Stimulated activated CD4-positive, alpha-beta T cell treated with anti-CD3 and anti-CD28 coated beads, Interleukin-4, amount 100 ng/mL, for 1 hour (primary cell): ENCODE data around the gene UFSP2.

Experiments used
- DNase-seq: peaks from one replicate; pipeline ENCODE4 v3.0.0-alpha.2; 2020

The UFSP2 gene

DNA sequence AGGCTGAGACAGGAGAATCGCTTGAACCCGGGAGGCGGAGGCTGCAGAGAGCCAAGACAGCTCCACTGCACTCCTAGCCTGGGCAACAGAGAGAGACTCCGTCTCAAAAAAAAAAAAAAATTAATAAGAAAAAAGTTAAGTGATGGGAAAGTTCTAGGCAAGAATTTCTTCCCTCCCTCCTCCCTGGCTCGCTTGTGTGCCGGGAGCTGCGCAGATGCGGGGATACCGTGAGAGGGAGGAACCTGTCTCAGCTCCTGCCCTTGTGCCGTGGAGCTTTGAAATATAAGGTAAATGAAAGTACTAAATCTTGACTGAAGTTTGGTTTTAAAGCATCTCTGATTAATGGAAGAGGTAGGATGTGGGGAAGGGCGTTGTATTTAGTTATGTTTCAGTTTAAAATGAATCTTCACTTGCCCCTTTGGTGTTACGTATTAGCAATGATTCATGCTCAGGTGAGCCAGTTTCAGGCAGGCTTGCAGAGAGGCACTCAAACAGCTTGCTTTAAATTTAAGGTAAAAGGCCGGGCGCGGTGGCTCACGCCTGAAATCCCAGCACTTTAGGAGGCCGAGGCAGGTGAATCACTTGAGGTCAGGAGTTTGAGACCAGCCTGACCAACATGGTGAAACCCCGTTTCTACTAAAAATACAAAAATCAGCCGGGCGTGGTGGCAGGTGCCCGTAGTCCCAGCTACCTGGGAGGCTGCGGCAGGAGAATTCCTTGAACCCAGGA lies 1.4 kb upstream of the UFSP2 start:
- no peak for DNase-seq

DNA sequence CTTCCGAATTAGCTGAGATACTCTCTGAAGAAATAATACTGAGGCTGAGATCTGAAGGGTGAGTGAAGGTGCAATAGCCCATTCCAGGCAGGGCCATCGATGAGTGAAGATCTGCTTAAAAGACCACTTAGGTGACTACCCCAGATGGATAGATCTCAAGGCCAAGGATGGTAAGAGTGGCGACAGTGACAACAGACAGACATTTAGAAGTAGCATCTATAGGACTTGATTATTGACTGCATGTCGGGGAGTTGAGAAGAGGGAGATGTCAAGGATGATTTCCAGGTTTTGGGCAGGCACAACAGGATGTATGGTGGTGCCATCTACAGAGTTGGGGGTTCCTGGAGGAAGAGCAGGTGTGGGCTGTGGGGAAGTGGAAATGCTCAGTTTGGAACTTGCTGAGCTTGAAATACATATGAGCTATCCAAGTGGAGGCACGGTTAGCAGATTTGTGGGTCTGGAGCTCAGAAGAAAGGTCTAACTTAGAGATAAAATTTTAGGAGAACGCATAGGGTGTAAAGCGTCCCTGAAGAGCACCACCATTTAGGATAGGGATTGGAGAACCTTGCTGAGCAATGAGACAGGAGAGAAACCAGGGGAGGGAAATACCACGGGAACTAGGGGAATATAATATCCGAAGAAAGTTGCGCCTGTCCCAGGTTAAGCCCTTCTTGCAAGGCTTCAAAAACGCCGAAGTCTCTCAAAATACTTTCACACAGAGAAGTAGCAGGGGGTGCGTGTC lies 688 bp downstream of the UFSP2 start:
- DNase-seq = no peak

DNA sequence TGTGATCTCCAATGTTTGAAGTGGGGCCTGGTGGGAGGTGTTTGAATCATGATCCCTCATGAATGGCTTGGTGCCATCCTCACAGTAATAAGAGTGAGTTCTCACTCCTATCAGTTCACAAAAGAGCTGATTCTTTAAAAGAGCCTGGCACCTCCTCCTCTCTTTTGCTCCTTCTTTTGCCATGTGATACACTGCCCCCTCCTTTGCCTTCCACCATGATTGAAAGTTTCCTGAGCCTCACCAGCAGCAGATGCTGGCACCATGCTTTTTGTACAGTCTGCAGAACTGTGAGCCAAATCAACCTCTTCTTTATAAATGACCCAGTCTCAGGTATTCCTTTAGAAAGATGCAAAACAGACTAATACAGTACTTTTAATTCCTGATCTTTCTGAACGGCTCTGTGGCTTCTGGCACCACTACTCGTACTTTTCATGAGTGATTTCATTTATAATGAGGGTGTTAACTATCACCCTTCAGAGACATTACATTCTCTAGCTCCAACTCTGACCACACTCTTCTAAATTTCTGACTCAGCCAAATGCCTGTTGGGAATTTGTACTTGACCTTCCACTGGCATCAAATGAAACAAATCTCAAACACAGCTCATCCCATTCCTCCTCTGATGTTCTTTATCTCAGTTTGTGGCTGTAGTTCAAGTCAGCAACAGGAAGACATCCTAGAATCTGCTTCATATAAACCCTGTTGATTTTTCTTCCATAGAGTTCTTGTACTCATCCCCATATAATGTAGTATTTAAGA lies 4.2 kb downstream of the UFSP2 start:
- DNase-seq = no peak

DNA sequence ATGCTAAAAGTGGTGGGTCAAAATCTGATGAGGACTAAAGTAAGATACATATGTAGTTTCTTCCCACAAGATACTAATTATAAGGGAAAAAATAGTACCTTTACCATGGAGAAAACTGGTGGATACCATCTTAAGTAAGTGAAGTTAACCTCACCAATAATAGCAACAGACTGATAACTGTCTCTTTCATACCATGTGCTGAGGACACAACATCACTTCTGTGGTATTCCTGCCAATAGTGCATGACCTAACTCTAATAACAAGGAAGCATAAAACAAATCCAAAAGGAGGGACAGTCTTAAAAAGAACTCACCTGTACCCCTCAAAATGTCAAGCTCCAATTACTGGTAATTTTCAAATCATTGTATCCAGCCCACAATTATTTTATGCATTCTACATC lies 8.8 kb downstream of the UFSP2 start:
- no peak for DNase-seq

GRCh38 chr4:185412412-185412811 lies 13.4 kb downstream of the UFSP2 start:
- no peak for DNase-seq

GRCh38 chr4:185411849-185412248 lies 13.9 kb downstream of the UFSP2 start:
- DNase-seq = no peak

DNA sequence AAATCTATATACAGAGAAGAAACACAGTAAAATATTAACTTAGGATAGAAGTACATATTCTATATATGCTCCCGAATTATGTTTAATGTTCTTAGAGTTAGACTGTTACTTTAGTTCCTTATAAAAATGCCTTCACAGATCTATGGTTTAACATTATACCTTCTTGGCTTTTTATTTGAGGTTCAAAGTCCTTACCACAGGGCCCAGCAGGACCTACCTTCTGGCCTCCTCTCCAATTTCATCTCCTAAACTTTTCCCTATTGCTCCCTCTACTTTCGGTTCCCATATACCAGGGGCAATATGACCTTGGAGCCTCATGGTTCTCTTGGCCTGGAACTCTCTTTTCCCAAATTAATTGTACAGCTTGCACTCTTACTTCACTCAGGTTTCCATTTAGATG lies 17.3 kb downstream of the UFSP2 start:
- DNase-seq = no peak

- no peak for DNase-seq
Measured at GRCh38 chr4:185405296-185405999, 20.3 kb downstream of the UFSP2 start.

DNA sequence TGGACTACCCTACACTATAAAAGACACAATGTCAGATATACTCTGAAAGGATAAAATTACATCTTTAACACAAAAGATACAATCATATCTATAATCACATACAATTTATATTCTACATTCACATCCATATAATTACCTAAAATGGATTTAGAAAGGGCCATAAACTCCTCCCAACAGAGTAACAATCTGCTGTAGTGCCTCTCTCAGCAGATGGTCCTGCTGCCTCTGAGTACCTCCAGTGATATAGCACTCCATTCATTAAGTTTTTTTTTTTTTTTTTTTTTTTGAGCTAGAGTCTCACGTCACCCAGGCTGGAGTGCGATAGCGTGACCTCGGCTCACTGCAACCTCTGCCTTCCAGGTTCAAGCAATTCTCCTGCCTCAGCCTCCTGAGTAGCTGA lies 21.7 kb downstream of the UFSP2 start:
- DNase-seq = no peak

- no peak for DNase-seq
Measured at GRCh38 chr4:185399466-185399865, 26.3 kb downstream of the UFSP2 start.

DNA sequence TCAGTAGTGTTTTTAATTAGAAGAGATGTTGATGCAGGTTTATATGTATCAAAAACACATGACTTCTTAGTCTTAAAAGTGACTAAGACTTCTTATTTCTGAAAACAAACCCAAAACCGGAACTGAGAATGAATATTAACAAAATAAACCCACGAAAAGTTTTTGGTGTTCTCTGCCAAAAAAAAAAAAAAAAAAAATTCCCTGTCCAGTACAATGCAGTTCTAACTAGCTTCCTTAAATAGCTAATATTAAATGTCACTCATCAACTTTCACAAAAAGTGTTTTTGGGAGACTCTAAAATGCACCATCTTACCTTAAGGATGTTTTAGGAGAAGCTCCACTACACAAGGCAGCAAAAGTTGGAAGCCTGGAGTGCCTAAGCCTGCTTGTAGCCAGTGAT lies 27.1 kb downstream of the UFSP2 start:
- DNase-seq = no peak

- DNase-seq = no peak
Measured at GRCh38 chr4:185396724-185397385, 28.9 kb downstream of the UFSP2 start, which contains the start of gene ANKRD37. Gene ANKRD37 (plus strand): TSS chr4:185396841. CDS start chr4:185396924, 83 bp downstream.

- DNase-seq = peak; percentile 97
Measured at GRCh38 chr4:185395956-185396723, 29.6 kb downstream of the UFSP2 start.

GRCh38 chr4:185395238-185395955 lies 30.4 kb downstream of the UFSP2 start, which contains the start of gene LRP2BP:
Gene LRP2BP (minus strand): TSS chr4:185395924. CDS start chr4:185378186, 17,738 bp downstream.
- no peak for DNase-seq

DNA sequence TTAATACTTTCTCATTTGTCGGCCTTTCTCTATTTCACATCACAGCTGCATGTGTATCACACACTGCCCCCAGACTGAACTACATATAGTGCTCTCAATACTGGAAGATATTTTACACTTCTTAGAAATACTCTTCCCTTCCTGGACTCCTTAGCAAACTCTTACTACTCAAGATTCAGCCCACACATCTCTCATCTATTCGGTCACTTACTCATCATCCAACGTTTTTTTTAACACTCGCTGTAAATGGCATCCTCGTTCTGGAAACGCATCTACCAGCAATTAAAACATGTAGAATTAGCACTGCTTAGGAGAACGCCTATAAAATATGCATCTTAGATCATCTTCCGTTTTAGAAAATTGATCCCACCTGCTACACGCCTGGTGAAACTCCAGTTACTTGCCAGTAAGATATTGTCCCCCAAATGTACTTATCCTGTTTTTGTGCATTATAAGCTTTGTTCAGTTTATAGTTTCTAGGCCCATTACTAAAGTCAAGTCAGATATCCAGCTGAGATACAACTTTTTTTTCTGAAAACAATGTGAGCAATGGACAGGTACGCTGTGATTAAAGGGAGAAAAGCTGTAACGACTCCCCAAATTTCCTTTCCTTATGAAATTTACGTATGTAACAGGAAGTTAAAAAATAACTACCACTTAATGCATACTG lies 31.1 kb downstream of the UFSP2 start:
- DNase-seq = no peak

GRCh38 chr4:185392156-185392555 lies 33.6 kb downstream of the UFSP2 start:
- no peak for DNase-seq

DNA sequence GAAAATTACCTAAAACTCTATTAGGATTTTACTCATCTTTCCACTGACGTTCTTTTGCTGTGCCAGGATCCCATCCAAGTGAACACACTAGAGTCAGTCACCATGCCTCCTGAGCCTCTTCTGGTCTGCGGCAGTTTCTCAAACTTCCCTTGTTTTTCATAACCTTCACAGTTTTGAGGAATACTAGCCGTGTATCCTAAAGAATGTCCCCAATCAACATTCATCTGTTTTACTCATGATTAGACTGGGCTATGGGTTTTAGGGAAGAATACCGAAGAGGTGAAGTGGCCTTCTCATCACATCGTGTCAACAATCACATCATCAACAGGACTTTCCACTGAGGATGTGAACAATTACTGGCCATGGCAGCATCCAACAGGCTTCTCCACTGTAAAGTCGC lies 34.8 kb downstream of the UFSP2 start:
- DNase-seq = no peak

GRCh38 chr4:185387957-185388356 lies 37.8 kb downstream of the UFSP2 start:
- no peak for DNase-seq

DNA sequence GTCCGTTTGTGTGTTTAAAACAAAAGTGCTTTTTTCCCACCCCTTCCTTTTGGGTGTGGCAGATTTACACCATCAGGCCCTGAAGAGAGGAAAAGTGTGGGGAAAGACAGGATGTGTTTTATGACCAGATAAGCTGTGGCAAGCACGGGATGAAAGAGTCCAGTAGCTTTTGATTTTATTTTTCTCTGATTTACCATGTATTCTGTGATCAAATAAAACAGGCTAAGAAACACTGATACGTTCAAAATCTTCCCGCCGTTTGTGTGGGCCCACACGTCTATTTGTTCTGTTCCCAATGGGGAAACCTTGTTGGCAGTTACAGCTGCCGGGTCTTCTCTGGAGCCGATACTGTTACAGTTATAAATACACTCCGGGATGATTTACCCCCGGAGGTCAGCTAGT lies 40.8 kb downstream of the UFSP2 start:
- no peak for DNase-seq

DNA sequence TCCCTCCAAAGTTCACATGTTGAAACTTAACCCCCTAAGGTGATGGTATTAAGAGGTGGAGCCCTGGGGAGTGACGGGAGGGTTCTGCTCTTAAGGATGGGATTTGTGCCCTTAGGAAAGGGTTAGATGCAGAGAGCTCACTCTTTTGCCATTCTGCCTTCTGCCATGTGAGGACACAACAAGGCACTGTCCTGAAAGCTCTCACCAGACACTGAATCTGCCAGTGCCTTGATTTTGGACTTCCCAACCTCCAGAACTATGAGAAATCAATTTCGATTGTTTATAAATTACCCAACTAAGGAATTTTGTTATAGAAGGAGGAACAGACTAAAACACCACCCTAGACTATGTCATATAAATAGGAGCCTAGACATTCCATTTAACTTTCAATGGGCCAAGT lies 41.7 kb downstream of the UFSP2 start:
- DNase-seq = no peak
